GM19467 (cell line): ENCODE measurements around the gene ABCD1.
"Not testable (repeated sequence)": the region's sequence is repeated elsewhere in the genome, so short reads cannot be mapped to it uniquely, and the experiment has no call there.

ENCODE experiments used
- ATAC-seq: cut with Tn5 transposase; IDR thresholded peaks from one replicate; pipeline ENCODE4 v1.9.1; 2021; ENCODE audit warnings: mild to moderate bottlenecking, moderate library complexity; ENCODE audit not compliant: unreplicated experiment

Gene ABCD1

DNA sequence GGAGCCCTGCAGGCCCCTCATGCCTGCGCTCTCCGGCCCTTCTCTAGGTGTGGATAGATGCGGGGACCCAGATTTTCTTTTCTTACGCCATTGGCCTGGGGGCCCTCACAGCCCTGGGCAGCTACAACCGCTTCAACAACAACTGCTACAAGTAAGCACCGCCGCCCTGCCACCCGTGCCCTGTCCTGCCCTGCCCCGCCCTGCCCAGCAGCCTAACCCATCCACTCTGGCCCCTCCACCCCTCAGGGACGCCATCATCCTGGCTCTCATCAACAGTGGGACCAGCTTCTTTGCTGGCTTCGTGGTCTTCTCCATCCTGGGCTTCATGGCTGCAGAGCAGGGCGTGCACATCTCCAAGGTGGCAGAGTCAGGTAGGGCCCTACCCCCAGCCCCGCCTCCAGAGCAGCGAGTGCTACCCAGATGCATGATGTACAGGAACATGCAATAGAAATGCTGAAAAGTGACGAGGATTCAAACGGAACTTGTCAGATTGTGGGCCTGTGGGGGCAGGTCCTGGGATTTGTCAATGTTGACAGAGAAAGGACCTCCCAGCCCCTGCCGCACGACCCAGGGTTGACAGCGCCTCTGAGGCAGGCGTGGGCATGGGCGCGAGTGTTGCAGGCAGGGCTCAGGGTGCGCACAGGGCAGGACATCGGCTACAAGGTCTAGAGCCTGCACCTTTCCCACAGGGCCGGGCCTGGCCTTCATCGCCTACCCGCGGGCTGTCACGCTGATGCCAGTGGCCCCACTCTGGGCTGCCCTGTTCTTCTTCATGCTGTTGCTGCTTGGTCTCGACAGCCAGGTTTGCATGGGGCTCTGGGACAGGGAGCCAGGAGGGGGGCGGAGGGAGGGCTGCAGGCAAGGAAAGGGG is 31.2 kb upstream of the ABCD1 start:
- no peak for ATAC-seq

DNA sequence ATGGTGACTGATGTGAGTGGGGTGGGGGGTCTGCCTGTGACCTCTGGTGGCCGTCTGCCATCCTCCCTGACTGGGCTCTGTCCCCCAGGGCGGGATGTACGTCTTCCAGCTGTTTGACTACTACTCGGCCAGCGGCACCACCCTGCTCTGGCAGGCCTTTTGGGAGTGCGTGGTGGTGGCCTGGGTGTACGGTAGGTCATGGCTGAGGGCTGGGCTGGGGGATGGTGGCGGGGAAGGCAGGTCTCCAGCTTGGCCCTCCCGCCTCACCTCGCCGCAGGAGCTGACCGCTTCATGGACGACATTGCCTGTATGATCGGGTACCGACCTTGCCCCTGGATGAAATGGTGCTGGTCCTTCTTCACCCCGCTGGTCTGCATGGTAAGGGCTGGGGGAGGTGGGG is 30.4 kb upstream of the ABCD1 start:
- not testable (repeated sequence) for ATAC-seq

DNA sequence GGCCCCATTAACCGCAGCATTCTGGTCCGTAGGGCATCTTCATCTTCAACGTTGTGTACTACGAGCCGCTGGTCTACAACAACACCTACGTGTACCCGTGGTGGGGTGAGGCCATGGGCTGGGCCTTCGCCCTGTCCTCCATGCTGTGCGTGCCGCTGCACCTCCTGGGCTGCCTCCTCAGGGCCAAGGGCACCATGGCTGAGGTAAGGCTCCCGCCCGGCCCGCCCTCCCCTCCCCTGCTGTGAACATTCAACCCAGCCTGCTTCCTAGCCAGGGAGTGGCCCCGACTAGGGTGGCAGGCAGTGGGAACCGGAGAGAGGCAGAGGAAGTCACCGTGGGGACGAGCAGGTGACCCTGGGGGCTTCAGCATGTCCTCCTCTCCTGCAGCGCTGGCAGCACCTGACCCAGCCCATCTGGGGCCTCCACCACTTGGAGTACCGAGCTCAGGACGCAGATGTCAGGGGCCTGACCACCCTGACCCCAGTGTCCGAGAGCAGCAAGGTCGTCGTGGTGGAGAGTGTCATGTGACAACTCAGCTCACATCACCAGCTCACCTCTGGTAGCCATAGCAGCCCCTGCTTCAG is 29.9 kb upstream of the ABCD1 start:
- ATAC-seq, result no peak

DNA sequence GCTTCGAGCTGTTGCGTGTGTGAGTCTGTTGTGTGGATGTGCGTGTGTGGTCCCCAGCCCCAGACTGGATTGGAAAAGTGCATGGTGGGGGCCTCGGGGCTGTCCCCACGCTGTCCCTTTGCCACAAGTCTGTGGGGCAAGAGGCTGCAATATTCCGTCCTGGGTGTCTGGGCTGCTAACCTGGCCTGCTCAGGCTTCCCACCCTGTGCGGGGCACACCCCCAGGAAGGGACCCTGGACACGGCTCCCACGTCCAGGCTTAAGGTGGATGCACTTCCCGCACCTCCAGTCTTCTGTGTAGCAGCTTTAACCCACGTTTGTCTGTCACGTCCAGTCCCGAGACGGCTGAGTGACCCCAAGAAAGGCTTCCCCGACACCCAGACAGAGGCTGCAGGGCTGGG is 28.6 kb upstream of the ABCD1 start:
- ATAC-seq, result no peak

DNA sequence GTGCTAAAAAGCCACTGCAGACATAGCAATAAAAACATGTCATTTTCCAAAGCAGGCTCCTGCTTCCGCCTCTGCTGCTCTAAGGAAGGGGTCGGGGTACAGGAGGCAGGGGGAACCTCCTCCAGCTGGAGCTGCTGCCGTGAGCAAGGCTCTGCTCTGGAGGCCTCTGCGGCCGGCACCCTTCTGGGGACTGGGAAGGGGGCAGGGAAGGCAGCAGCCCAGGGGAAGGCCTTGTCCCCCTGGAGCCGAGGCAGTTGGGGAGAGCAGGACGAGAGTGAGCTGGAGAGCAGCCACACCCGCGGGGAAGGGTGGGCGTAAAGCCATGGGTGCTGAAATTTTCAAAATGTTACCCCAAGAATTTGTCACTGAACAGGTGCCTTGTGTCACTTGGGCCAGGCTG is 28.1 kb upstream of the ABCD1 start:
- ATAC-seq, result not testable (repeated sequence)

DNA sequence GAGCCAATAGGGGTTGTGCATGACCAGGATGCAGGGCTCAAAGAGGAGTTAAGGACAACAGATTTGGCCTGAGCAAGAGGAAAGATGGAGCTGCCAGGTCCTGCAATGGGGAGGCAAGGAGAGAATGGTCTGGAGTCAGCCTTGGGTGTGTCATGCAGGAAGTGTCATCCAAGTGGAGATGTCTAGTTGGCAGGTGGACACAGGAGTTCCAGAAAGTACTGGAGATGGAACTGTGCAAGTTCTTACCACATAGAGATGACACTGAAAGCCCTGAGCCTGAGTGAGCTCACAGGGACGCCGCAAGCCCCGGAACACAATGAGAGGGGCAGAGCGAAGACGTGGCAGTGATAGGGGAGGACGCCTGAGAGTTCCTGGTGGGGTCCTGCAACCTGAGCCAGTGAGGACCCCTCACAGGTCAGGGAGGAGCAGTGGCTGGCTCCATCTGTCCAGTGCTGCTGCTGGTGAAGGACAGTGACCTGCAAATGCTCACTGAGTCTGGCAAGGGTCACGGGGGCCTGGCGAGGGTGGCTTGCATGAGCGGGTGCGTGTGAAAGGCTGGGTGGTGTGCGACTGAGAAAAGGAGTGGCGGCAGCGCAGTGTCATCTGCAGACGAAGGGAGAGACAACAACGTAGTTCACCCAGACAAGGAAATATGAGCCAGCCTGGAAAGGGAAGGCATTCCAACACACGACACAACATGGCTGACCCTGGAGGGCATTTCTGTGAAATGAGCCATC is 27.5 kb upstream of the ABCD1 start:
- ATAC-seq, result not testable (repeated sequence)

DNA sequence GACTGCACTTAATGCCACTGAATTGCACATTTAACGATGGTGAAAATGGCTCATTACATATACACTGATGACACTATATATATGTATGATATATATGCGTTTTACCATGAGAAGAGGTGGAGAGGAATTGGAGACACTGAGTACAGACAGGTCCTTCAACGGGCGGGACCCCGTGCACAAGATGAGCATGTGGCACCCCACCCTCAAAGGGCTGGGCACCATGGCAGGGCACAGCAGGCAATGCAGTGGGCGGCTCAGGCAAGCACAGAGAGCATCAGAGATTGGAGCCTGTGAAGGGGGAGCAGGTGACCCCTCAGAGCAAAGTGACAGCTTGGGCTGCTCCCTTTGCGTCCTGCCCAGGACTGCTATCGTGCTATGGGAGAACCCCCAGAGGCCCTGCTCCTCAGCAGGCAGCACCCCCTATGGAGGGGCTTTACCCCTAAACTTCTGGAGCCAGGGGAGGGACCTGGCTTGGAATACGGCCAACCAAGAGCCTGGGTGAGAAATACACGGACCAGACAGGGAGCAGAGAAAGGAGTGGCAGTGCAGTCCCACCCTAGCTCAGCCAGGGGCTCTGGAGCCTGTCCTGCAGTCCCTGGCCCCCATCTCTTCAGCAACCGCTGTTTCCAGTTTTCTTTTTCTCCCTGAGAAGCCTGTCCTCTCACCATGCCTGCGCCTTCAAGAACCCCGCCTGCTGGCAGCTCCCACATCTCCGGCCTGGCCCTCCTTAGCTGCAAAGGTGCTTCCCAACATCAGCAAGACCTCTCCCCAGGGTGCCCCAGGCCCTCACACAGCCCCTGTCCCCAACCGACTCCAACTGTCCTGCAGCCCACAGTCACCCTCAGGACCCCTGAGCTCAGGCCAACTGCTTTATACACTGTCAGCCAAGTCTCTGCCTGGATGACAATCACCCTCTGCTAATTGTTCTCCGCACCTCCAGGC is 26.5 kb upstream of the ABCD1 start:
- no peak for ATAC-seq

DNA sequence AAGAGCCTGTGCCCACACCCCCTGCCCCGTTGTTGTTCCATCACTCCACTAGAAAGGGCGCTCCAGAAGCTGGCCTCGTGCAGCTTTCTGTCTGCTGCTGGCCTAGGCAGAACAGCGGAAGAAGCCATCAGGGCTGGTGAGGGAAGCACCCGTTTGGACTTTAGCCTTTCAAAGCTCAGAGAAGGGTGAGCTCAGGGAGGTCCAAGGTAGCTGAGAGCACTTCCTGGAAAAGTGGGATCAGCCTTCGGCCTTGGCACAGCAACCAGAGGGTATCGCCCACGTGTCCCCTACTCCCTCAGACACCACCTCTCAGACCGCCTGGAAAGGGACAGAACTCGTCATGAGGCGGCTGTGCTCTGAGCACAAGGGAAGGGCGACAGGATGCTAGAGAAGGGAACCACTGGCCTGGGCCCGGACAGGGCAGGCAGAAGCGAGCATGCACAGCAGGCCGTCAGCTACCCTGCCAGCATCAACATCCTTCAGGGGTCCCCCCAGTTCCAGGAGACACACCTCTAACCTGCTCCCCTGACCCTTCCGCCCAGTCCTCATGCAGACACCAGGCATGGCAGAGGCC is 25.4 kb upstream of the ABCD1 start:
- ATAC-seq, result not testable (repeated sequence)

DNA sequence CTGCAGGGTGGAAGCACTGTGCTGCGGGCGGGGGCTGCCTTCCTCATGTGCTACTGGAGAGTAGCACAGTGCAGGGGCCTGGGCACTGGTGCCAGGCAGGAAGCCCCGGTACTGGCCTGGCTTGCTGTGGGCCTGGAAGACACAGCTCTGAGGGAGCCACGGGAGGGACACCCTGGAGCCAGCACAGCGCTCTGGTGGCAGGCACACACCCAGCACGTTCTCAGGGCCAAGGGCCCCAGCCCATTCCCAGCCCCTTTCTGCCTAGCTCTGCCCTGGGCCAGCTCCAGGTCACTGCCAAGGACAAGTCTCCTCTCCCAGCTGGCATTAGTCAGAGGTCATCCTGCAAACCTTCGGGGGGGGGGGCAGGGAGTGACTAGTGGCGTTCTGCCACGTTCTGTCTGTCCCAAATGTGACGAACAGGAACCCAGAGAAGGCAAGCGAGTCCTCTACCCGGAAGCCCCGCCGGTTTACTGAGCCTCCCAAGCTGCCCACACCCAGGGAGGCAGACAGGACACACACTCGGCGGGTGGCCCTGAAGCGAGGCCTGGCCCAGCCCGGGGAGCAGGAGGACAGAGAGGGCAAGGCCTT is 24.8 kb upstream of the ABCD1 start:
- ATAC-seq, result not testable (repeated sequence)

DNA sequence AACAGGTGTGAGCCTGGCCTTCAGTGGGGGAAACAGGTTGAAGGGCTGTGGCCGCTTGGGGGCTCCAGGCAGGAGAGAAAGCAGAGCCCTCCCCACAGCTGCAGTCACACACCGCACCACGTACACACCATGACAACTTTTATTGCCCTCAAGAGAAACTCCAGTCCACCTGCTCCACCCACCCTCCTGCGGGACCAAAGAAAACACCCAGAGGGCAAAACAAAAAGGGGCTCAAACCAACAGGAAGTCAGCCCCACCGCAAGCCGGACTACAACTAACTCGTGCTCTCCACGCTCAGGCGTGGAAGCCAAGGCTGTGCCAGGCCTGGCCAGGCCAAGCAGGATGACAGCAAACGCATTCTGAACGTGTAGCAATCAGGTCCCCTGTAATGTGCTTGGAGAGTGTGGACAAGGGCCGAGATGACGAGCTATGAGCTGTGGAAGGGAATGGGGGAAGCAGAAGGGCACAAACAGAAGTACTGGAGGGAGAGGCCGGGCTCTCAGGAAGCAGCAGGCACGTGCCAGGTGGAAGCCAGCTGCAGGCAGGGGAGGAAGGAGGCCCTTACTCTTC is 24.2 kb upstream of the ABCD1 start:
- no peak for ATAC-seq

DNA sequence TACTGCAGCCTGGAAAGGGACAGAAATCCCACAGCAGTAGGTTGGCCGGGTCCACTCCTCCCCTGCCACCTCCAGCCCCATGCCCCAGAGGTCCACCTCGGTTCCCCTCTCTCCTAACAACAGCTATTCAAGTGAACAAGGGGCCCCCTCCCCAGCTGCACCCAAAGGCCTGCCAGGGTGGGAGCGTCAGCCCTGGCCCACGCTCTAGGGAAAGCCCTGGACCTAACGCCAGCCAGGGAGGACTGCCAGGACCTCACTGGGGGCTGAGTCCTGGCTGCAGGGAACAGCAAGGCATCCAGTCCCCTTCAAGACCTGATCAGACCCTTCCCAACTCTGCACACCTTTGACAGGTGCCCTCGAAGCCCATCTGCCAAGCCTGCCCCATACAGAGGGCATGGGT is 23.7 kb upstream of the ABCD1 start:
- no peak for ATAC-seq

DNA sequence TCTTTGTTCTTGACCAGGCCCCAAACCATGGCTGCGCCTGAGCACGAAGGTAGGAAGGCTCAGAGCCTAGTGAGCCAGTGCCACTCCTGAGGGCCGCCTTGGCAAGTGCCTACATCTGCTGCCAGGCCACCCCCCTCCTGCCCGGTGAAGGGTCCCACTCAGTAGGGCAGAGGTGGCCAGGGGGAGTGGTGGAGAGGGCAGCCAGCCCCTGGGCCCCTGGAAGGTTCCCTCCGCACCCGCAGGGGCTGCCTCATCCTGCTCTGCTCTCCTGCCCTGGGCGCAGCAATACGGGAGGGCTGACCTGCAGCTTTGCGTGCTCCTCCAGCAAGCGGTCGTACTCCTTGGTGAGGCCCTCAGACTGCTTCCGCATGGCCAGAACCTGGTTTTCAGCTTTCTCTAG is 22.9 kb upstream of the ABCD1 start:
- ATAC-seq, result no peak

DNA sequence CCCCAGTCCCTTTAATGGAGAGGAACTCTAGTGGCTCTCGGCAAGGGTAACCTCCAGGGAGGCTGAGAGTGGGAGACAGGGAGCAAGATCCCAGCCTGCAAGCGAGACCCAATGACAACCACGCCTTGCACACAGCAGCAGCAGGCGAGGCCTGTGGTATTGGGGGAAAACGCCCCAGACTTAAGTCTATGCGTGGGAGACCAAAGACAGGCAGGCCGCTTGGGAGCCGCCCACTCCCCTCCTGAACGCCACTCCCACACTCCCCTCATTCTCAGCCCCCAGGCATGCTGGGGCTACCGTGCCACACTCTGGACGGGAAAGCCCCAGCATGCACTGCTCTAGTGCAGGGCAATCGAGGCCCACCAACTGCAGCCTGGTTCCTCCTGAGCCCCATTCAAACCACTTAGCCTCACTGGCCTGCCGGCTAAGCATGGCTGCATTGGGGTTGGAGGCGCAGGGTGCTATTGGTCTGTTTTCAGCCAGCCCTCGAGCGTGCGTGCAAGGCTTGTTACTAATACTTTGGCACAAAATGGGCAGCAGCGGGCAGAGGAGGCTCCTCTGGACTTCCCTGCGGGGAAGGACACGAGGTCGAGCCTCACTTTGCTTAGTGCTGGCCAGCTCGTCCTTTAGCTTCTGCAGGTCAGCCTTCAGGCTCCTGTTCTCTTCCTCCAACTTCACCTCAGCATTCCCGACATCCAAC is 22.2 kb upstream of the ABCD1 start:
- ATAC-seq, result no peak

DNA sequence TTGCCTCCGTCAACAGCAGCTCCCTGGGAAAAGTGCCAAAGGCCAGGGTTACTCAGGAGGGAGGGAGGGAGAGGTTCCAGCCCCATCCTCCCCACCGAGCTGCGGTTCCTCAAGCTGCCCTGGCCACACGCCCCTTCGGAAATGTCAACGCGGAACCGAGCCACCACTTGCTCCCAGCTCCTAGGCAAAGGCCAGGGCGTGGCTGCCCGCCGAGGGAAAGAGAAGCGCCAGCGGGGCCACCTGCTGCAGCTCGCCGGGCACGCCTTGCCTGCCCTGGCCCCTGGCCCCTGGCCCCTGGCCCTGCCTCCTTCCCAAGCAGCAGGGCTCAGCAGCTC is 21.7 kb upstream of the ABCD1 start:
- no peak for ATAC-seq

DNA sequence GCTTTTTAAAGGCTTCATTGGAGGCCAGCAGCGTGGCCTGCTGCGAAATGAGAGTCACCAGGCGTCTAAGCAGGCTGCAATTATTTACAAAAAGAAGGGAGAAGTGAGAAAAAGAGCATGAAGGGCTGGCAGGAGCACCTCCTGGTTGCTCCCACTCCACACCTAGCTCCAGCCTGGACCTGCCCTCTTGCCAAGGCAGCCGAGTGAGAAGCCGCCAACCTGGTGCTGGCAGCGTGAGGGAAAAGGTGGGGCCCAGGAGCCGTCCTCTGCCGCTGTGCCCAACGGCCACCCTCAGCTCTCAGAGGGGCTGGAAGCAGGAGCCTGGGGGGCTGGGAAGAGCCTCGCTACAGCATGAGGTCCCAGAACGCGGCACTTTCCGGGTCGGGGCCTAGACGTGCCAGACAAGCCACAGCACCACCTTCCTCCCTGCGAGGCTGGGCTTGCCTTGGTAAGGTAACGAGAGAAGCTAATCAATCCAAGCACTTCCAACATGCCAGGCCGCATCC is 20.6 kb upstream of the ABCD1 start:
- ATAC-seq, result no peak

DNA sequence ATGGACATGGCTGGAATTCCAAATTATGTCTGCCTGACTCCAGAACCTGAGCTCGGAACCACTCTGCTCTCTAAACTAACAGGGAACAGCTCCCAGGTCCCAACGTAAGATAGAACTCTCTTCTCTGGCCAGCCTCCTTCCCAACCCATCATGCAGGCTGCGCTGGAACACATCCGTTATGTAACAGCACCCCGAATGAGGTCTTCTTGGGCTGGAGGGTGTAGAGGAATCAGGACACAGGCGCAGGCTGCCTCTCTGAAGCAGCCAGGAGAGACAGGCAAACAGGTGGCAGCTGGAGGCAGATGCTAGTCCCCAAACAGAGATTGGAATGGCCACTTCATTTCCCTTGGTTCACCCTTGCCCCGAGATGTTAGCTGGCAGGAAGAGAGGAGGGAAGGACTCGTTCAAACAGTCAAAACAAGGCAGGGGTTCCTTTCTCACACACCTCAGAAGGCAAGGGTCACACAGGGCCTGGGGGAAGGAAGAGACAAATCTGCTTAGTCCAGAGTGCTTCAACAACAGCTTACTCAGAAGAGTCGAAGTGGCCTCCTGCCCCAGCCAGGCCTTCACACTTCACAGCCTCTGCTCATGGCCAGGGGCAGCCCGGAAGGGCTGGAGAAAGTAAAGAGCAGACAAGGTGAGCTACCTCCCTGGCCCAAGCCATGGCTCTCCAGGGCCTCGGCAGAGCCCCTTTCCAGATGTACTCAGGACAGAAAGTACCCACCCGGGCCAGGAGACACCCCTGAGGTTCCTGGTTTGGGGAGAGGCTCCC is 19.8 kb upstream of the ABCD1 start:
- not testable (repeated sequence) for ATAC-seq

DNA sequence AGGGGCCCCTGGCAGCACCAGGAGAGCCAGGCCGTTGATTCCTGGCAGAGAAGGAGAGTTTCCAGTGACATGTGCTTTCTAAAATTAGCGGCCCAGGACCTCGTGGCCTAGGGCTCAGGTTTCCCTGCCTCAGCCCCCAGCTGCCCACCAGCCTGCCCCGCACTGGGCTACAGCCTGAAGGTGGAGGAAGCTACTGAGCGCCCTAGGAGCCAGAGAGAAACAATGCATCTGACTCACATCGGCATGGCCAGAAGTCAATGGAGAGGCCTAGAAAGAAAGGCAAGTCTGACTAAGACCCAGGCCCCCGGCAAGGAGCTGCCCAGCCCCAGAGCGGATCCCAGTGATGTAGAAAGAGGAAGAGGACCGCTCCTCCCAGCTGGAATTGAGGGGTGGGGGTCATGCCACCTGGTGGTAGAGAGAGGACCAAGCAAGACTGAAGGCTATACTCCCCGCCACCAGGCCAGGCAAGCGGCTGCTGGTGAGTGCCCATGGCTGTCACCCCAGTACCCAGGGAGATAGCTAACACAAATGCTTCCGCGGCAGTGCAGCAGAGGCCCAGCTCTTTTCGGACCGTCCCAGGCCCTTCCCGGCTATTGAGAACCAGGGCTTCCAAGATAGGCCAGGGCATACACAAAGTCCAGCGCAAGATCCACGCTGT is 19.1 kb upstream of the ABCD1 start:
- not testable (repeated sequence) for ATAC-seq

DNA sequence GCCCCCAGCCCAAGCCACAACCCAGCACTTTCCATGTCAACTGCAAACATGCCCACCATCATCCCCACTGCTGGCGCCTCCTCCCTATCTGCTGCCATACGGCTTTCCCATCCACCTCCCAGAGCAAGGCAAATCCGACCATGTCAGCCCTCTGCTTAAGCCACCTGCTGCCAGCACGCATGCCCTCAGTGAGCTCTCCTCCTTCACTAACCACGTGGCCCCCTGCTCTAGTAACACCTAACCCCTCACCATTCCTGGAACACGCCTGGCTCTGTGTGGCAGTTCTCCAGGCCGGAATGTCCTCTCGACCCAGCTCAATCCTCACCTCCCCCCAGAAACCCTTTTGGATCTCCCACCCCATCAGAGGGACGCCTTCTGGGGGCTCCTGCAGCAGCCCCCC is 17.9 kb upstream of the ABCD1 start:
- no peak for ATAC-seq
